GM18907 (cell line): Measurements from ENCODE around the gene ZCCHC2.

Experiments used
- ATAC-seq: cut with Tn5 transposase; IDR thresholded peaks from one replicate; pipeline ENCODE4 v1.9.1; 2021; ENCODE audit warnings: mild to moderate bottlenecking, moderate library complexity; ENCODE audit not compliant: unreplicated experiment

ZCCHC2 gene

DNA sequence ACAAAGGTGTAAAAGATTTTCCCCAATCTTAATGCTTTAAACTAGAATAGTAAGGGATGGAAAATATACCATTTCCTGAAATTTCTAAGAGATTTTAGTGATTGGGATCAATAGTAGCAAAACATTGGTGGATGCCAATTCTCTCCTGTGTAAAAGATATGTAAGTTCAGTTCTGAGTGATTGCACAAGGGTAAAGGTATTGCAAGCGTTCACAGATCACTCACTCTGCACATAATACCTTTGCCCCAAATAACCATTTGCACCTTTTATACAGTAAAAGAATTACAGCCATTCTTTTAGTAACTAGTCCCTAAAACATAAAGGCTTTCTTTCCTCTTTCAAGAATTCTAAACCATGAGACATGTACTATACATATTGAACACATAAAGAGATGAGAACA lies 13.0 kb upstream of the ZCCHC2 start:
- no peak for ATAC-seq

DNA sequence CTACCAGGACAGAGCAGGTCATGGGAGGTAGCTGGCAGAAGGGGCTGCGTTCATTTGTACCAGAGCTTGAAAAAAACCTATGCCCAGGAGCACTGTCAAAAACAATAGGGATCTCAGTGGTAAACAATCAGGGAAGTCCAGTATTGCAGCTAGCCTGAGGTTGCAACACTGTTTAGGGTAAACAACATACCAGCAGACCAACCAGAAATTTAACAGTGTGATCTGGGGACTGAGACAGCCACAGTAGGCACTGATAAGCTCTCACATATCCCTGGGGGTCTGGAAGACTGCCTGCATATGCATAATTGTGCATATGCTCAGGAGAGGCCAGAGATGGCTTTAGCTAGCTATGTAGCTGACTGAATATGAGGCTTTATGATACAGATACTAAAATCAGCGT lies 12.0 kb upstream of the ZCCHC2 start:
- no peak for ATAC-seq

DNA sequence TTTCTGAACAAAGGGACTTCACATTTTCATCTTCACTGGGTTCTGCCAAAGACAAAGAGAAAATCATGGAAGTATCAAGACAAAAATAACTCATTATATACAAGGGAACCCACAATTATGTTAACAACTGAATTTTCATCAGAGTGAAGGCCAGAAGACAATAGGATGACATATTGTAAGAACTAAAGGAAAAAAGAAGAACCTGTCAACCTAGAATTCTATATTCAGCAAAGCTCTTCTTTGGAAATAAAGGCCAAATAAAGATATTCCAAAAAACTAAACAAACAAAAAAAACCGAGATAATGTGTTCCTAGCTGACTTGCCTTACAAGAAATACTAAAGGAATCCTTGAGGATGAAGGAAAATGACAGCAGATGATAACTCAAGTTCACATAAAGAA lies 10.3 kb upstream of the ZCCHC2 start:
- ATAC-seq, result no peak

DNA sequence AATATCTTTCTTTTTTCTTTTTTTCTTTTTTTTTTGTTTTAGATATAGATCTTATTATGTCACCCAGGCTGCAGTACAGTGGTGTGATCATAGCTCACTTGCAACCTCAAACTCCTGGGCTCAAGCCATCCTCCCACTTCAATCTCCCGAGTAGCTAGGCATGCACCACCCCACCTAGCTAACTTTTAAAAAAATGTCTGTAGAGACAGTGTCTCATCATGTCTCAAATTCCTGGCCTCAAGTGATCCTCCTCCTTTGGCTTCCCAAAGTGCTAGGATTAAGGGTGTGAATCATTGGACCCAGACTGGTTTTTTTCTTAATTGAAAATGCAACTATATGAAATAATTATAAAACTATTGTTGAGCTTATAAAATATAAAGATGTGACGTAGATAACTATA lies 9.8 kb upstream of the ZCCHC2 start:
- ATAC-seq, result no peak

DNA sequence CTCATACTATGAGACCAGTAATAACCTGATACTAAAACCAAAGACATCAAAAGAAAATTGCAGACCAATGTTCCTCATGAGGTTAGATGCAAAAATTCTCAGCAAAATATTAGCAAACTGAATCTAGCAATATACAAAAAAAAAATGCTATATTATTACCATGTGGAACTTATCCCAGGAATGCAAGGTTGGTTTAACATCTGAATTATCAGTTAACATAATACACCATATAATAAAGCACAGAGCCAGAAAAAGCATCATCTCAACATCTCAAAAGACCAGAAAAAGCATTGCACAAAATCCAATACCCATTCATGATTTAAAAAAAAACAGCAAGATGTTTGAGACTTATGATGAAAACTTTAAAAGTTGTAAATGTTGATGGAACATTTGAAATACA lies 8.3 kb upstream of the ZCCHC2 start:
- no peak for ATAC-seq

DNA sequence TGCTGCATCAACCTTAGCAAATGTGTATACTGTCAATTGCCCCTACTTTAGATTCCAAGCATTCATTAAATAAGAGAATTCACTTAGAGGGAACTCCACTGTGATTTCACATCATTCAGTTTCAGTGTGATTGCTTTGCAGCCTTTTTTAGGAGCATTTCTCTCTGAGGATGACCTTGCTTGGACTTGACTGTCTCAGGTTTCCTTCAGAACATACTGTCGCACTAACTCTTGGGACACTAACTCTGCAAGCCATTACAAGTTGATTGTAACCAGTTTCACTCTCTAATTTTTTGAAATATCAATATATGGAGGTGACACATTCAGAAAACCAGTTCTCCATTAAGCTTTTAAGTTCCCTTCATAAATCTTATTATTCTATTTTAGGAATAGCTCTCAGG lies 6.6 kb upstream of the ZCCHC2 start:
- ATAC-seq, result no peak

DNA sequence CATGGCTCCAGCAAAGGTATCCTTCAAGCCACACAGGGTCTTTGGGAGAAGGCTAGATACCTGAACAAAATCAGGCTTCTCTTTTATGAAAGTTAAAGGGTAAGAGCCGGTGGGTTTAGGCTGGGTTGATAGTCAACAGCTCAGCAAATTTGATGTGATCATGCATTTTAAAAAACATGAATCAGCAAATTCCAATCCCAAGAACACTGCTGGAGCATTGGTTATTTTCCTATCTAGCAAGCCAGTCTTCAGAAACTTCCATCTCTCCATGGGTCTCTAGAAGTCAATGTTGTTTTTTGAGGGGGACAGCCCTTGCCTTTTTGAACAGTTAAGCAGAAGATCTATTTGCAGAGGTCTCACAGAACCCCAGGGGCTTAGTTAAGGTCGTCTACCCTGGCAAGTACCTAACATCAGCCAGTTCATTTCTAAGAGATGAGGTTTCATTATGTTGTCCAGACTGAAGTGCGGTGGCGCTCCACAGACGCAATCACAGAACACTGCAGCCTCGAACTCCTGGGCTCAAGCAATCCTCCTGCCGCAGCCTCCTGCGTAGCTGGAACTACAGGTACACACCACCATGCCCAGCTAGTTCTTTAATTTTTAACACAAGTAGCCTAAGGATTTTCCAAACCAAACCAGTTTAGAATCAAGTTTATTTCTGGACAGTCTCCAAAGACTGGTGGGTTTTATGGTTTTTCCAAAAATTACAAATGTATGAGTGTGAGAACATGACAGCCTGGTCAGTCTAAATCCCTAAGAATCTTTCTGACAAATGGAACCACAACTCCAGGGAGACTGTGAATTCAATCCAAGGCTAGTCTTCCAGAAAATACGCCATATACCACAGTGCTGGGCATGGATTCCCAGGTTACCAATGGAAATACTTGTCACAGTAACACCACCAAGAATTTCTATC lies 4.1 kb upstream of the ZCCHC2 start:
- no peak for ATAC-seq

DNA sequence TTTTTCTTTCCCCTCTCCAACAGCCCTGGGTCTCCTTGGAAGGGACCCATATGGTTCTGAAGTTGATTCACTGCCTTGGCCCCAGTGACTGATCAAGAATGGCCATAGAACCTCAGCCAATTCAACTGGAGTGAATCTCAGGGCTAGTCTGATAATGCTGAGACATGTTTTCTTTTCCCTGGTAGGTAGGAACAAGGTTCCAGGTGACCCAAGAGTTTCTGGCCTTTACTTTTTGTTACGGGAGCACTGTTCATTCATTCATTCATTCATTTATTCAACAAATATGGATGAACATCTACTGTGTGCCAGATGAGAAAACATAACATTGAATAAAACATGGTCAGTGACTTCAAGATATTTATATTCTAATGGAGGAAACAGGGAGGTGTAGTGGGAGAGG lies 3.1 kb upstream of the ZCCHC2 start:
- ATAC-seq, result no peak

DNA sequence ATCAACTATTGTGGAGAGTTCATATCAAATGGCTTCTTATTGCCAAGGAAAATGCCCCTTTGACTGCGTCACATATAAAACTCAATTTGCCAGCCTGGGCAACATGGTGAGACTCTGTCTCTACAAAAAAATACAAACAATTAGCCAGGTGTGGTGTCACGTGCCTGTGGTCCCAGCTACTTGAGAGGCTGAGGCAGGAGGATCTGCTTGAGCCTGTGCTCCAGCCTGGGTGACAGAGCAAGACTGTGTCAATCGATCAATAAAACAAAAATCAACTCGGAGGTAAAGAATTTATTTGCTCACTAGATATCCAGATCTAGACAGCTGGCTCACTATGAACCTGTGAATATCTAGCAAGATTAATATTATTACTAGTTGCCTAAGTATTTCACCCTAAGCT lies 1.7 kb upstream of the ZCCHC2 start:
- no peak for ATAC-seq

DNA sequence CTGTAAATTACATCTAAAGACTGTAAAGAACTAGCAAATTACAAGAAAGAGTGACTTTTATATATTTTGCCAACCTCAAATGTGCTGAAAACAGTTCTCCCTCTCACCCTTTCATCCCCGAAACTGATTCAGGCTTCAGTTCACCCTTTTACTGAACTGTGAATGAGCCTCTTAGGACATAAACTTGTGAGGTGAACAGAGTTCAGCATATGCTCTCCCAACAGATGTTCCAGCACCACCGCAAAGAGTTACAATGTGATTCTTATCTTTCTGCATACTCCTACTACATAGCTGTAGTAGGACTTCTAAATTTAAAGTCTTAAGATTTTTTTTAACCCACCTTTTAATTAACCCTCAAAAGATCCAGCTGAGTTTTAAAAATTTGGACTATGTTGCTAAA lies 1.2 kb upstream of the ZCCHC2 start:
- ATAC-seq, result no peak

DNA sequence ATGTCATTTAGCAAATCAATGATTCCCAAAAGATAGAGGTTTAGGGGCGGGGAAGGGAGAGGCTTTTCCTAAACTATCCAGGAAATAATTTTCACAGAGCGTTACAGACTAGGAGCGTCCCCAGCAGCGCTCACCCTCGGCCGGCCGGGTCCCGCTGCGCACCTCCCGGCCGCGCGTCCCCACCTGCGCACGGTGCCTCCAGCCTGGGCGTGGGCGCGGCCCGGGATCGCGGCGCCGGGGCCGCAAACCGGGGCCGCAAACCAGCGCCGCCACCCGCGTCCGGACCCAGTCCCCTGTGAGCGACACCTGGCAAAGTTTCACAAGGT lies 684 bp upstream of the ZCCHC2 start:
- peak; percentile 11 for ATAC-seq

DNA sequence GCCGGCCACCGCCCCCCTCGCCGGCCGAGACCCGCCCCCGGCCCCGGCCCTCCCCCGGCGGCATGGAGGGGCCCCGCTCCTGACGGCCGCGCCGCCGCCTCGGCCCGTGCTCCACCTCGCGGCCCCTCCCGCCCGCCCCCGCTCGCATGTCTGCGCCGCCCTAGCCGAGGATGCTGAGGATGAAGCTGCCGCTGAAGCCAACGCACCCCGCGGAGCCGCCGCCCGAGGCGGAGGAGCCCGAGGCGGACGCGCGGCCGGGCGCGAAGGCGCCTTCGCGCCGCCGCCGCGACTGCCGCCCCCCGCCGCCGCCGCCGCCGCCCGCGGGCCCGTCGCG lies 397 bp downstream of the ZCCHC2 start:
- ATAC-seq, result no peak

DNA sequence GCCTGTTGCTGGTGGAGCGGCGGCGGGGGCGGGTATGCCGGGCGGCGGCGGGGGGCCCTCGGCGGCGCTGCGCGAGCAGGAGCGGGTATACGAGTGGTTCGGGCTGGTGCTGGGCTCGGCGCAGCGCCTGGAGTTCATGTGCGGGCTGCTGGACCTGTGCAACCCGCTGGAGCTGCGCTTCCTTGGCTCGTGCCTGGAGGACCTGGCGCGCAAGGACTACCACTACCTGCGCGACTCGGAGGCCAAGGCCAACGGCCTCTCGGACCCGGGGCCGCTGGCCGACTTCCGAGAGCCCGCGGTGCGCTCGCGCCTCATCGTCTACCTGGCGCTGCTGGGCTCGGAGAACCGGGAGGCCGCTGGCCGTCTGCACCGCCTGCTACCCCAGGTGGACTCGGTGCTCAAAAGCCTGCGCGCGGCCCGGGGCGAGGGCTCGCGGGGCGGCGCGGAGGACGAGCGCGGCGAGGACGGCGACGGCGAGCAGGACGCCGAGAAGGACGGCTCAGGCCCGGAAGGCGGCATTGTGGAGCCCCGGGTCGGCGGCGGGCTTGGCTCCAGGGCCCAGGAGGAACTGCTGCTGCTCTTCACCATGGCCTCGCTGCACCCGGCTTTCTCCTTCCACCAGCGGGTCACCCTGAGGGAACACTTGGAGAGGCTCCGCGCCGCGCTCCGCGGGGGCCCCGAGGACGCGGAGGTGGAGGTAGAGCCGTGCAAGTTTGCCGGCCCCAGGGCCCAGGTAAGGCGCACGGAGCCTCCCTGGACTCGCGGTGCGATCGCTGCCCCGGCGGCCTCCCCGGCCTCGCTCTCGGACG lies 1.0 kb downstream of the ZCCHC2 start:
- no peak for ATAC-seq

DNA sequence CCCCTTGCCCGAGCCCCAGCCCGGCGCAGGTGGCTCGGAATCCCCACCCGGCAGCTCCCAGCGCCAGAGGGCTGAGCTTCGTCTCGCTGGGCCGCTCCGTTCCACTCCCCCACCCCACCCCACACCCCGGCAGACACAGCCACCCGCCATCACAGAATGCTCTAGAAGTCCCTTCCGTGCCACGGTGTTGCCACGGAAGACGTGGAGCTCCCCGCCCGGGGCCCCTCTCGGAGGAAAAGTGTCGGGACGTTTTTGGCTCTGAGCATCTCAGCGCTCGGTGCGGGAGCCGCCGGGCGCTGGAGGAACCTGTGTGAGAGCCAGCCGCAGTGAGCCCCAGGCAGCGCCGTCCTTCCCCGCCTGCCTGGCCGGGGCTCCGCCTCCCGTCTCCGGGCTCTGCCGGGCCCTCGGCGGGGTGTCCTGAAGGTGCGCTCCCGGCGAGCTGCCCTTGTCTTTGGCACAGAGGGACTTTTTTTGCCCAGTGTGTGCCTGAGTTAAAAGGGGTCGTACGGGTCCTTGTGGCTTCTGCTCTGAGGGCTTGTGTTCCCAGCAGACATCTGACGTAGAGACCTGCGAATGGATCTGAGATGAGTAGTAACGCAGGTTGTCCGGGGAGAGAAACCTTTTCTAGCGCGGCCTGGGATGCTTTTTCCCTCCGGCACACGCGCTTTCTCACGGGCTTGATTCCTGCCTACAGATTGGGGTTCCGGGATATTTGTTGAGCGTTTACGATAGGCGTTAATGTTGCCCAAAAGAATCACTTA lies 1.8 kb downstream of the ZCCHC2 start:
- no peak for ATAC-seq

DNA sequence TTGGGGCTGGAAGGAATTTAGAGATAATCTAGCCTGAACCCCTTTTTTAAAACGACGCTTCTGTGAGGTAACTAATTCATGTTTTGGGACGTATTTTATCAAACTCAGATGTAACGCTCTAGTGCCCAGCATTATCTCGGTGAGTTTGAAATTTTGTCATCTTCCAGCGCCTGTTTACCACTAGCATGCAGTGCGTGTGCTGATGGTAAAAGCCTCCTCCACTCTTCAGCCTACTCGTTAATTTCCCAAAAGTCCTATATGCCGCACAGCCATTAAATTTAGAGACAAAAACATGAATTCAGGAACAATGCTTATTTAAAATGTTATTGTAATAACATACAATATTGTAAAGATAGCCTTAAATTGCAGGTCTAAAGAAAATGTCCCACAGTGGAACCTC lies 2.8 kb downstream of the ZCCHC2 start:
- ATAC-seq, result no peak

DNA sequence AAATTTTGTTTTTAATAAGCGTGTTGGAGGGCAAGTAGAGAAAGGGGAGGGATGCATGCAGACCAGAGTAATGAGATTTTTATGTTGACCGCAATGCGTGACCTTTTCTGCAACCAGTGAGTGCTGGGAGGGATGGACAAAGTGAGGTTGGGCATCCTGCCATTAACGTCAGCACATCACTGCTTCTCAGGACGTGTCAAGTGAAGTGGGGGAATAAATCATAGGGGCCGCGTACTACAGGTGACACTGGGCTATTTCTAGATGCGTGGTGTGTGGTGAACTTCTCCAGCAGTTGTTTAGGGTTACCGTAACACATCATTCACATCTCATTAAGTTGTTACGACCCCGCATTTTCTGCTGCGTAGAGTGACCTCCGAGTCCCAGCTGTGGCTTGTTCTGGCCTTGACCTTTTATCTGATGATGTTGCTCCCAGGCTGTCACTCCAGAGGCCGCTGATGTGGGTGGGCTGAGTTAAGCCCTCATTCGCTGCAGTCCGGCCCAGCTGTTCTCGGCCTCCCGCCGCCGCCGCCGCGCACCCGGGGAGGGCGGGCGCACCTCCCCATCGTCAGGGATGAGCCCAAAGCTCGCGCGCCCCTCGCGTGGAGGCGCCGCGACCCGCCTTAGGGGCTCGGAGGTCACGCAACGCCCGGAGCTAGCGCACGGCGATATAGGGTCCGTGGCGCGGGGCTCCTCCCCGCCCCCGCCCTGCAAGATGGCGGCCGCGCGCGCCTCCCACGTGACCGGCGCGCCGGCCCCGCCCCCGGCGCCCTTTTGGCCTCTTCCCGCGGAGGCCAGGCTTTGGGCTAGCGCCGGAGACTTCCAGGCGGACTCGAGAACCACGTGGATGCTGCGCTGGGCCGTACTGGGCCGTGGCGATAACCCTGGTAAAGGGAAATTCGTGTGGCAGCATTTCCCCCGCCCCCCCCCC lies 3.5 kb downstream of the ZCCHC2 start:
- peak; percentile 18 for ATAC-seq

DNA sequence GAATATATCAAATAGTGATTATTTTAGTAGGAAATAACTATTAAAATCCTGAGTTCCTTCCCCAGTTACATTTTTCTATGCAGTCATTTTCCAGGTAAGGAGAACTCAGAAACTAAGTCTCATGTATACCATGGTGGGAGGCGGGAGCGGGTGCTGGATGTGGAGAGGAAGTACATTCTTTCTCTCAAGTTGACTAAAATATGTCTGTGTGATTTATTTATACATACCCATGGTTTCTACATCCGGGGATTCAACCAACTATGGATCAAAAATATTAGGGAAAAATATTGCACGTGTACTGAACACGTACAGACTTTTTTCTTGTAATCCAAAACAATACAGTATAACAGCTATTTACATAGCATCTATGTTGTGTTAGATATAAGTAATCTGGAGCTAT lies 6.8 kb downstream of the ZCCHC2 start:
- ATAC-seq, result no peak

DNA sequence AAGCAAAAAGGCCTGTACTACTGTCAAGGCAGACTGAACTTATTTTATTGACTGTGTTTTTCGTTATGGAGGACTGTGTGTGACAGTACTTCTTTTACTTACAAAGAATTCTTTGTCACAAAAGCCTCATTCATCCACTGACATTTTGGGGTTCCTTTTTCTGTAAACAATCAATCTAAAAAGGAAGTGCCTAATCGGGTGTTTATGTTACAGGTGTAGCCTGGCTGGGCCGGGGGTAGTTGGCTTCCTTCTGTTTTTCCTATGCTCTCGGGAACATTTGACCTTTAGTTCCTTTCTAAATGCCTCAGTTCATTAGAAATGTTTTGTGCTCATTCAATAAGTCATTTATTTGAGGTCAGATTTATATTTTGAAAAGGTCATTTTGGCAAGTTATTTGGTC lies 8.3 kb downstream of the ZCCHC2 start:
- ATAC-seq, result no peak

DNA sequence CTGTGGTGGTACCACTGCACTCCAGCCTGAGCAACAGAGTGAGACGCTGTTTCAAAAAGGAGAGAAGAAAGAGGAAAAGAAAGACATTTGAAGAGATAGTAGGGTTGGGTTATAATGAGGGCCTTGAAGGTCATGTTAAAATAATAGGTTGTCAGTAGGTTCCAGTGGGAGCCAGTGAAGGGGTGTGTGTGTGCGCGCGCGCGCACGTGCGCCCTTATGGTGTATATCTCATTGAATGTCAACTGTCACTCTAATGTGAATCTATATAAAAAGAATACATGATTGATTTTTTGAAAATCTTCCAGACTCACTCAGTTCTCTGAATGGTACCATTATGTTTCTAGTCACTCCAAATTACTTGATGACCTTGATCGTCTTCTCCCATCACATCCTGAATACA lies 9.1 kb downstream of the ZCCHC2 start:
- no peak for ATAC-seq

DNA sequence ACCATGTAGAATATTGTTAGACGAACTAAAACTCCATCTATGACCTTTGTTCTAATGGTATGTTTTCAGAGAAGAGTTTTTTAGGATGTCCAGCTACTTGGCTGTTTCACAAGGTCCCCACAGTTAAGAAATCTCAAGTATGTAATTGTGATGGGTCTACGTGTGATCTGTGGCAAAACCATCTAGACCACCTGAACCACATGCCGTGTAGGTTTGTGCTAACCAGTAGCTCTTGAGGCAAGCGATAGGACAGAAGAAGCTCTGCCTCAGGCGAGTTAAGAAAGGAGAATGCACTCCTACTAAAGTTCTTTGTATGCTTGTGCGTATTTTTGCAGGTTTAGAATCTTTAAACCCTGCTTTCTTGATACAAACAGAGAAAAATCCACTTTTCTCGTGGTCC lies 13.2 kb downstream of the ZCCHC2 start:
- ATAC-seq, result no peak
